NT2/D1 (cell line): ENCODE results near the gene CDK5.

Experiments
- SUZ12 ChIP-seq: IDR thresholded peaks from 2 replicates; pipeline ENCODE4 v1.6.1; 2011; ENCODE audit not compliant: insufficient read length, insufficient read depth; ENCODE audit errors: extremely low read depth
- YY1 ChIP-seq: IDR thresholded peaks from 2 replicates; pipeline ENCODE4 v1.6.1; 2011; ENCODE audit not compliant: insufficient read length, insufficient read depth
- ZNF274 ChIP-seq: IDR thresholded peaks from 2 replicates; pipeline ENCODE4 v1.6.1; 2011; ENCODE audit warnings: mild to moderate bottlenecking, low read depth, low read length

GRCh38 chr7:151094675-151095074 is 37.0 kb upstream of the CDK5 start:
- TF ChIP-seq SUZ12: no peak
- TF ChIP-seq ZNF274: no peak
- no peak for TF ChIP-seq YY1
